GM19468 (cell line): ENCODE data around the gene CIAO2A.

ENCODE experiments used
- ATAC-seq: cut with Tn5 transposase; IDR thresholded peaks from one replicate; pipeline ENCODE4 v1.9.1; 2021; ENCODE audit warnings: mild to moderate bottlenecking, moderate library complexity, moderate number of reproducible peaks; ENCODE audit not compliant: unreplicated experiment; ENCODE audit errors: extremely low read depth

The CIAO2A gene

GRCh38 chr15:64045774-64046420 is 47.7 kb downstream of the CIAO2A start:
- no peak for ATAC-seq

DNA sequence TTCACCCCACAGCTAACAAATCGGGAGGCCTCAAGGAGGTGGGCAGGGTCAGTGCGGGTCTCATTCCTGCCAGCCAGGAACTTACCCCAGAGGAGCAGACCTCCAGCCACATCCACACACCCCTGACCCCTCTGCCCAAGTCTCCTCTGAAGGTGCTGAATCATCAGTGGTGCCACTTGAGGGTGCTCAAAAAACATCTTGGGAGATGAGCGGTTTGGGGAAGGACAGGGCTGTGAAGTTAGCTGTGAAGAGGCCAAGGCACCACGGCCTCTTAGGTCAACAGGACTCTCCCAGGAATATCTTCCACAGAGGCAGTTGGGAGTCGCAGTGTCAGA is 48.6 kb downstream of the CIAO2A start:
- no peak for ATAC-seq

DNA sequence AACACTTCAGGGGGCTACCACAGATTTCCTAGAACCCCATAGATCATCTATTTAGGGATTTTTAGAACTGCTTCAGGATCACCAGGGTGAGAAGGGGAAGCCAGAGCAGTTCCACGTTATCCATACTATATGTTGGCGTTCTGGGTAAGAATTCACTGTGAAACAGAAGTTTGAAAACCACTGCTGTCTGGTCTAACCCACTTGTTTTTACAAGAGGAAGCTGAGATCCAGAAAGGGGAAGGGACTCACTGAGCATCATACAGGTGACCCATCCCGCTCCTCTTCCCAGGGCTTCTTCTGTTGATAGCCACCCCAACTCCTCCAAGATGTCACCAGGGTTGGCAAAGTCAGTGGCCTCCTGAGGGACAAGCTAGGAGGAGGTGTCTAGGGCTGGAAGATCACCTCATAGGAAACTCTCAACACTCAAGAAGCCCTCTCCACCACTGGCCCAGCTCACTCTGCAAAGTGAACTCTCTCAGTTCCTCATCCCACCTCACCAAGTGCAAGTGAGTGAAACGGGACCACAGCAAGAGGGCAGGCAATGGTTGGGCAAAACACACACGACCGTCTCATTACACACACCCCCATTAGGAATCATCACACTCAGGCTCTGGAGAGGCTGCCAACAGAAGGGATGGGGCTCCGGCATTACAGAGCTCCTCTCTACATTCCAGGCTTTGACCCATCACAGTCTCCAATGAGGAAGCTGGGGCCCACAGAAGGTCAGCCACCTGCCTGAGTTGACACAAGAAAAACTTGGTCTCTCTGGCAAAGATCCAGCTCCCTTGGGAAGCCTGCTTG is 49.1 kb downstream of the CIAO2A start:
- ATAC-seq, result peak; percentile 20

- ATAC-seq, result no peak
Measured at GRCh38 chr15:64038878-64039610, 54.6 kb downstream of the CIAO2A start.

DNA sequence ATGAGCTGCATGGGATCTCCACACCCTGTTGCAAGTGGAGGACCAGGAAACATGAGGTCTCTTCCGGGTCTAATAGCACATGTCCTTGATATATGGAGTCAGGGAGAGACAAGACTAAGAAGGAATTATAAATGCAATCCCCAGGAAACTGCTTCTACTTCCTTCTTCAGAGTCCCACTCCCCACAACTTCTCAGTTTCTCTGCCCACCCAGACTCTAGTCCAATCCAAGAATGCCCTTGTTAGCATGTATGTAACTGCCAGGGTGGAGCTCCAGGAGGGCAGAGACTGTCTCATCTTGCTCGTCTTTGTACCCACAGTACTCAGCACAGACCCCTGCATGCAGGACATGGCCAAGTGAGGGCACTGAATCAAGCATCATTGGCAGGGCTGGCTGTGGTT is 55.7 kb downstream of the CIAO2A start:
- no peak for ATAC-seq

DNA sequence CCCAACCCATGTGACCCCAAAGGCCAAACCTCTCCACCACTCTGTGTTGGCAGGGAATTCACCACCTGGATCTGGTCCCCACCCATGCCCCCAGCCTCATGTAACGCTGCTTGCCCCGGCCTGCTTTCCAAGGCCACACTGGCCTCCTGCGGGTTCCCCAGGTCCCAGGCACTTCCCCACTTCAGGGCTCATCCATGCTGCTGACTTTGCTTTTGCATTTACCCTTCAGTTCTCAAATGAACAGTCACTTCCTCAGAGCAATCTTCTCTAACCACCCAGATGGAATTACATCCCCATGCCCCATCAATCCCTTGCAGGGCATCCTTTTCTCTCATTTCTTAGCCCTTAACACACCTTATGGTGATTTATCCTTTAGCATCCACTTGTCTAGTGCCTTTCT is 56.5 kb downstream of the CIAO2A start:
- ATAC-seq, result no peak

GRCh38 chr15:64035525-64035924 is 58.1 kb downstream of the CIAO2A start:
- ATAC-seq, result no peak

DNA sequence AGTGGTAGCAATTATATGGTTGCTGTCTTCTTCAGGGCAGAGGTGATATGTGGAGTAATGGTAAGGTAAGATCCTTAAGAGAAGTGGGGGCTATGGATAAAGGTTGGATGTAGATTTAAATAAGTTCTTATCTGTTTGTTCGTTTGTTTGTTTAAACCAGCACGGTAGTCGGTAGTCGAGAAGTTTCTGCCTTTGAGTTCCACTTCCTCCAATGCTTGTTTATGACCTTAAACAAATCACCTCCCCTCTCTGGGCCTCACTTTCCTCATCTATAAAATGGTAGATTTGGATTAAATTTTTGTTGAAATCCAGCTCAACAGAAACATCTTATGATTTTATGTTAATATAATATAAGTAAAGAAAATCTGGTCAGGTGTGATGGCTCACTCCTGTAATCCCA is 59.1 kb downstream of the CIAO2A start:
- no peak for ATAC-seq

DNA sequence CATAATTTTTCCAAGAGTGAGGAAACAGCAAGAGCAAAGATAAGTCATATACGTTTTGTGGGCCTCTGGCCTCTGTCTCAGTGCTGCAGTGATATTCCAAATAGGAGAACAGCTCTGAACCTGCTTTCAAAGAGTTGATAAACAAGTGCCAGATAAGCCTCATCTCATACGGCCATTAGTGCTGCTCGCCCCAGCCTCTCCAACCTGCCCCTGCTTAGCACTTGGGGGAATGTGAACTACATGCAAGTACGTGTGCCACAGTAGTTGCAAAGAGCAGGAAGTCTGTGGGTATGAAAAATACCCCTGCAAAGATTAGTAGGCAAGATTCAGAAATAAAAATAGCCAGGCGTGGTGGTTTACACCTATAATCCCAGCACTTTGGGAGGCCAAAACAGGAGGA is 61.3 kb downstream of the CIAO2A start:
- no peak for ATAC-seq

DNA sequence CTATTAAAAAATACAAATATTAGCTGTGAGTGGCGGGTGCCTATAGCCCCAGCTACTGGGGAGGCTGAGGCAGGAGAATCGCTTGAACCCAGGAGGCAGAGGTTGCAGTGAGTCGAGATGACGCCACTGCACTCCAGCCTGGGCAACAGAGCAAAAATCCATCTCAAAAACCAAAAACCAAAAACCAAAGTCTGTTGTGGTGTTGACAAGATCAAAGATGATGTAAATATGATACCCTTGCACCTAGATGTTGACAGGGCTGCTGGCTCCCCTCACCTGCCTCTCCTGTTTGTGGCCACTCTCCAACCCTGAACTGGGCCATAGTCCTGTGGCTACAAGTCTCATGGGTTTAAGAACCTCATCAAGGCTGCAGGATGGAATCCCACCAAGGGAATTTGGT is 63.5 kb downstream of the CIAO2A start:
- ATAC-seq, result no peak

DNA sequence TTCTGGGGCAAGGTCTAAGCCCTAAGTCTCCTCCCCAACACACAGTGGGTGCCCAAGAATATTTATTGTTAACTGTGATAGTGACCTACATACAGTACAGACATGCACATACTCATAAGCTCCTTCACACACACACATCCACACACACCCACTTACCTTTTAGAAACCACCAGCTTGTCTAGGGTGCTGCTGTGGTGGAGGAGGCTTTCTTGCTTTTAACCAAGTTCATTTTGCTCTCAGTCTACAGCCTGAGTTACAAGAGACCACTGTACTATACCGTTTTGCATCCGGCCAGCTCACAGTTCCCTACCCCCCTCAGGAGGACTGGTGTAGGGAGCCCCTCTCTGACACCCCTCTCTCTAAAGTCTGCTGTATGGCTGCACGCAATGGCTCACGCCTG is 64.0 kb downstream of the CIAO2A start:
- ATAC-seq, result no peak

DNA sequence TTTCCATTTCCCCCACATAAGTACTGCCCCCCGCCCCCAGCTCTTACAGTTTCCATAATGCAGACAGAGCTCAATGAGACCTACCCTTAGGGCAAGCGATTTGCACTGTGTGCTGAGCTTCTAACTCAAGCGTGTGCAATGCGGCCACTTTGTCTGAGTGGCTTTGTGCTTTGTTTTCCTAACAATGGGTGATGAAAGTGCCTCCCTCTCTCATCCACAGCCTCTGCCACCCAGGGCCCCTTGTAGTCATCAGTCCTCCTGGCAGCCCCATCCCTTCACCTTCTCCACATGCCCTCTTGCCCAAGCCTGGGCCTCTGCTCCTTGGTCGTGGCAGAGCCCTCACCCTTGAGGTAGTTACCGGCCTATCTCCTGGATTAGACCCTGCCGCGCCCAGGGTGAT is 64.5 kb downstream of the CIAO2A start:
- ATAC-seq, result no peak

GRCh38 chr15:64026591-64026990 is 67.0 kb downstream of the CIAO2A start:
- no peak for ATAC-seq

GRCh38 chr15:64024172-64025050 is 69.2 kb downstream of the CIAO2A start:
- ATAC-seq, result no peak

- ATAC-seq, result no peak
Measured at GRCh38 chr15:64023220-64023619, 70.4 kb downstream of the CIAO2A start.

- ATAC-seq, result no peak
Measured at GRCh38 chr15:64022571-64022970, 71.1 kb downstream of the CIAO2A start.
